ENCODE results near the gene AIFM1.
A peak's percentile ranks its signal among the peaks of the same experiment; 100 is the strongest.

Gene AIFM1

DNA sequence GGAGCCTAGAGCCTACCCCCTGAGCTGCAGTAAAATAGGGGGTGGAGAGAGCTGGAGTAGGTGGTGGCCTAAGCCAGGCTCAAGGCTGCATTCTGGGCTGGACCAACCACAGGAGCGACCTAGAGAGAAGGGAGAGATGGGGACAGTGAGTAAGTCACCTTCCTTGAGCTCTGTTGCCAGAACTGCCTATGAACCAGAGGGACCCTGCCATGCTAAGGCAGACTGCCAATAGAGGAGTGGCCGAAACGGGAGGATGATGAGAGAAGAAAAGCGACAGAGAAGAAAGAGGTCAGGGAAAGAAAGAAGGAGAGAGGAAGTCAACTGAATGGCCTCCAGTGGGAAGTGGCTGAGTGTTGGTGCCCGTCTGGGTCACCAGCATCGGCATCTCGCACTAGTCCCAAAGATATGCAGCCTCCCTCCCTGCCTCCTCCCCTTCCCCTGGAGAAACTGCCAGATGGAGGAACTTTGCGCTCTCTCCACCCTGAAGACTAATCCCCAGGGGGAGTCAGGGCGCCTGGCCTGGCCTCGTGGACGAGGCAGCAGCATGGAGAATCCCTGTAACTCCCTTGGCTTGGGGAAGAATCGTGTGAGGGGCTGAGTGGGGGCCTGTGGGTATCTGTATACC is 84.1 kb downstream of the AIFM1 start:
- no peaks in the 10 kb centered on the region for H3K27me3 ChIP-seq (replicated peaks; ENCODE audit: control insufficient read depth, insufficient read depth, low read length)
- TF ChIP-seq, protein P1, sequence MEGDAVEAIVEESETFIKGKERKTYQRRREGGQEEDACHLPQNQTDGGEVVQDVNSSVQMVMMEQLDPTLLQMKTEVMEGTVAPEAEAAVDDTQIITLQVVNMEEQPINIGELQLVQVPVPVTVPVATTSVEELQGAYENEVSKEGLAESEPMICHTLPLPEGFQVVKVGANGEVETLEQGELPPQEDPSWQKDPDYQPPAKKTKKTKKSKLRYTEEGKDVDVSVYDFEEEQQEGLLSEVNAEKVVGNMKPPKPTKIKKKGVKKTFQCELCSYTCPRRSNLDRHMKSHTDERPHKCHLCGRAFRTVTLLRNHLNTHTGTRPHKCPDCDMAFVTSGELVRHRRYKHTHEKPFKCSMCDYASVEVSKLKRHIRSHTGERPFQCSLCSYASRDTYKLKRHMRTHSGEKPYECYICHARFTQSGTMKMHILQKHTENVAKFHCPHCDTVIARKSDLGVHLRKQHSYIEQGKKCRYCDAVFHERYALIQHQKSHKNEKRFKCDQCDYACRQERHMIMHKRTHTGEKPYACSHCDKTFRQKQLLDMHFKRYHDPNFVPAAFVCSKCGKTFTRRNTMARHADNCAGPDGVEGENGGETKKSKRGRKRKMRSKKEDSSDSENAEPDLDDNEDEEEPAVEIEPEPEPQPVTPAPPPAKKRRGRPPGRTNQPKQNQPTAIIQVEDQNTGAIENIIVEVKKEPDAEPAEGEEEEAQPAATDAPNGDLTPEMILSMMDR (IDR thresholded peaks at IDR 0.05; ENCODE audit: insufficient read depth, low read length, poor library complexity, severe bottlenecking) = no peak
- H3K36me3 ChIP-seq (ENCODE audit: control insufficient read depth, insufficient read depth, low read length) = no peaks in the 10 kb centered on the region; the same call in none of the 2 replicates
- DNase-seq (ENCODE audit: extremely low read depth, insufficient read length) = no peak
- no peak overlapping the region for H3K4me3 ChIP-seq (replicated peaks; ENCODE audit: low read depth, low read length)

DNA sequence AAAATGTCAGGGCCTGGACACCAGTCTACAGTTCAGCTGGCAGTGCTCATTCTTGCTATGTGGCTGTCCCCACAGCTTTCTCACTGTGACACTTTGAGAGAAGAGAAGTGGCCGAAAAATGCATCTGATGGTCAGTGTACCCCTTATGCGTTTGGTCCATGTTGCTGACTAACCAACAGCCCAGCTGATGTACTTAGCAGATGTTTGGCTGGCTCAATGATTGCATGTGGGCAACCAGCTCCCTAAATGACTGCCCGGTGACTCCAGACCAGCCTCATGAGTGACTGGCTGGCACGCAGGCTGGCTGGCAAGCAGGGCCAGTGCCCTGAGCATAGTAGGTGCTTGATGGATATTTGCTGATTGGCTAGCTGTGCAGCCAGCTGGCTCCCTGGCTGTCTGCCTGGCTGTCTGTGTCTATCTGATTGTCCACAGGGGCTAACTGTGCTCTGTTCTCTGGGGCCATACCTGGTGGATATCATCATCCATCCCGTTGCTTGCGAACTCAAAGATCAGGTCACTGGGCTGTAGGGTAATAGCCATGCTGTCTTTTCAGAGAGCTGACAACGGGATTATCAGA is 84.8 kb downstream of the AIFM1 start:
- TF ChIP-seq, protein P1 (IDR thresholded peaks at IDR 0.05; ENCODE audit: insufficient read depth, low read length, poor library complexity, severe bottlenecking) = no peak
- DNase-seq (ENCODE audit: extremely low read depth, insufficient read length) = no peak
- no peak overlapping the region for H3K4me3 ChIP-seq (replicated peaks; ENCODE audit: low read depth, low read length)
- no peaks in the 10 kb centered on the region; the same call in none of the 2 replicates for H3K36me3 ChIP-seq (ENCODE audit: control insufficient read depth, insufficient read depth, low read length)
- H3K27me3 ChIP-seq (replicated peaks; ENCODE audit: control insufficient read depth, insufficient read depth, low read length) = no peaks in the 10 kb centered on the region

DNA sequence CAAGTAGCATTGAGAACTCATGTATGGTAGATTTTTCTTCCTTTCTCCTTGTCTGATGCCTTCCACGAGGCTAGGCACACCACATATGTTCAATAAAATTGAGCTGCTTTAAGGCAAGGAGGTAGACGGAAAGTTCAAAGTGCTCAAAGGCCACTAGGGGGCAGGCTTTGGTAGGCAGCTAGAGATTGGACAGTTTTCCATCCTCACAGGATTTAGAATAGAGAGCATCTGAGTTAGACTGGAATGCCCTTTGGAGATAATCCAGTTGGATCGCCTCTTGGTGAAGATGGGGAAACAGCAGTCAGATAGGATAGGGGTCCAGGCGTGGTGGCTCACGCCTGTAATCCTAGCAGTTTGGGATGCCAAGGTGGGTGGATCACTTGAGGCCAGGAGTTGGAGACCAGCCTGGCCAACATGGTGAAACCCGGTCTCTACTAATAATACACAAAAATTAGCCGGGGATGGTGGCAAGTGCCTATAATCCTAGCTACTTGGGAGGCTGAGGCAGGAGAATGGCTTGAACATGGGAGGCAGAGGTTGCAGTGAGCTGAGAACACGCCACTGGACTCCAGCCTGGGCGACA is 85.7 kb downstream of the AIFM1 start:
- TF ChIP-seq, protein P1 (IDR thresholded peaks at IDR 0.05; ENCODE audit: insufficient read depth, low read length, poor library complexity, severe bottlenecking) = peak; percentile 79
- H3K4me3 ChIP-seq (replicated peaks; ENCODE audit: low read depth, low read length) = no peak overlapping the region
- no peaks in the 10 kb centered on the region for H3K27me3 ChIP-seq (replicated peaks; ENCODE audit: control insufficient read depth, insufficient read depth, low read length)
- H3K36me3 ChIP-seq (ENCODE audit: control insufficient read depth, insufficient read depth, low read length) = no peaks in the 10 kb centered on the region; the same call in none of the 2 replicates
- no peak for DNase-seq (ENCODE audit: extremely low read depth, insufficient read length)
